Middle frontal gyrus (tissue), 1 donor: ENCODE results near the gene MAOA.
"Not testable (repeated sequence)": the region's sequence is repeated elsewhere in the genome, so short reads cannot be mapped to it uniquely, and the experiment has no call there.

ENCODE experiments used
- DNase-seq: peaks from one replicate; pipeline ENCODE4 v3.0.0-alpha.2; 2015; ENCODE audit warnings: low spot score; ENCODE audit errors: extremely low spot score

The MAOA gene

GRCh38 chrX:43717161-43717560, 61.1 kb downstream of the MAOA start:
- DNase-seq, result no peak

- DNase-seq, result no peak
Observed at GRCh38 chrX:43718081-43718480, 62.0 kb downstream of the MAOA start.

DNA sequence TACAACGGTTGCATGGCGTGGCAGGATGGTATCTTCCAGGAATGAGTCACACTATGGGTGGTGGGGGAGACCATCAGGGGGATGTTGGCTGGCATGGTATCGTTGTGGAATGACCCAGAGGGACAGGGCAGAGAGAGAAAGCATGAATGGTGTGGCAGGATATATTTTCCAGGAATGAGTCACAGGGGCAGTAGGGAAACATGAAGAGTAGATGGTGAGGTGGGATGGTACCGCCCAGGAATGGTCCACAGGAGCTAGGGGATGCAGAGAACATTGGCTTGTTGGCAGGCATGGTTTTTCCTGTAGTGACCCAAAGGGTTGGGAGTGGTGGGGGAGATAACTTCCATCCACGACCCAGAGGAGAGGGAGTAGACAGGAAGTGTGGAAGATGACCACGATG, 62.4 kb downstream of the MAOA start:
- DNase-seq, result no peak

DNA sequence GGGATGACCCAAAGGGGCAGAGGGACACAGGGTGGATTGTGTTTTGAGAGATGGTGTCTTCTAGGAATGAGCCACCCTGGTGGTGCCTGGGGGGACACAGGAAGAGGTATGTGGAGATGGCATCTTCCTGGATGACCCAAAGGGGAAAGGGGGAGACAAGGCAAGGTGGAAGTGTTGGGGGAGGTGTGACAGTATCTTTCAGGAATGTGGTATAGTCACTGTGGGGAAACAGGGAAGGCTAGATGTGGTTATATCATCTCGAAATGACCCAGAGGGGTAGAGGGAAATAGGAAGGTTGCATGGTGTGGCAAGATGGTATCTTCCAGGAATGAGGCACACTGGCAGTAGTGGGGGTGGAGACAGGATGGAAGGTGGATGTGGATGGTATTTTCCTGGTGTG, 62.9 kb downstream of the MAOA start:
- no peak for DNase-seq

DNA sequence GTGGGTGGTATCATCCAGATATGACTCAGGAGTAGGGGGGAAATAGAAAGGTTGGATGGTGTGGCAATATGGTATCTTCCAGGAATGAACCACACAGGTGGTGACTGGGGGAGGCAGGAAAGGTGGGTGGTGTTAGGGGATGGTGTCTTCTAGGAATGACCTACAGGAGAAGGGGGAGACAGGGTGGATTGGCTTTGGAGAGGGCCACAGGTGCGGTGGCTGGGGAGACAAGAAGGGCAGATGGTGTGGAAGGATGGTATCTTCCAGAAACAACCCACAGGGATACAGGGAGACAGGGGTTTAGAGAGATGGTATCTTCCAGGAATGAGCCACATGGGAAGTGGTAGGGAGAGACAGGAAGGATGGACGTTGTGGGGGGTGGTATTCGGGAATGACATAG, 64.0 kb downstream of the MAOA start:
- no peak for DNase-seq

DNA sequence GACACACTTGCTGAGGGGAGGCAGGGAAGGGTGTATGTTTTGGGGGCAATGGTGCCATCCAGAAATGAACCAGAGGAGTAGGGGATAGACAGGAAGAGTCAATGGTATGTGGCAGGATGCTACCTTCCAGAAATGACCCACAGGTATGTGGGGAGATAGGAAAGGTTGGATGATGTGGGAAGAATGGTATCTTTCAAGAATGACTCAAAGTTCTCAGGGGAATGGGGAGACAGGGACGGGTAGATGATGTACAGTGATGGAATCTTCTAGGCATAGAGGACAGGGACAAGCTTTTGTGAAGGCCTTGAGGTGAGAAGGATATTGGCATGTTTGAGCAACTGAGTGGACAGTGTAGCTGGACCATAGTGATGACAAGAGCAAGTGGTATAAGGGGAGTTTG, 64.9 kb downstream of the MAOA start:
- no peak for DNase-seq

DNA sequence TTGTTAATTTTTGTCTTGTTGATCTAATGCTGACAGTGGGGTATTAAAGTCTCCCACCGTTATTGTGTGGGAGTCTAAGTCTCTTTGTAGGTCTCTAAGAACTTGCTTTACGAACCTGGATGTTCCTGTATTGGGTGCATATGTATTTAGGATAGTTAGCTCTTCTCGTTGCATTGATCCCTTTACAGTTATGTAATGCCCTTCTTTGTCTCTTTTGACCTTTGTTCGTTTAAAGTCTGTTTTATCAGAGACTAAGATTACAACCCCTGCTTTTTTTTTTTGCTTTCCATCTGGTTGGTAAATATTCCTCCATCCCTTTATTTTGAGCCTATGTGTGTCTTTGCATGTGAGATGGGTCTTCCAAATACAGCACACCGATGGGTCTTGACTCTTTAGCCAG, 69.1 kb downstream of the MAOA start:
- DNase-seq, result not testable (repeated sequence)

- not testable (repeated sequence) for DNase-seq
Observed at GRCh38 chrX:43727254-43727653, 71.2 kb downstream of the MAOA start.

DNA sequence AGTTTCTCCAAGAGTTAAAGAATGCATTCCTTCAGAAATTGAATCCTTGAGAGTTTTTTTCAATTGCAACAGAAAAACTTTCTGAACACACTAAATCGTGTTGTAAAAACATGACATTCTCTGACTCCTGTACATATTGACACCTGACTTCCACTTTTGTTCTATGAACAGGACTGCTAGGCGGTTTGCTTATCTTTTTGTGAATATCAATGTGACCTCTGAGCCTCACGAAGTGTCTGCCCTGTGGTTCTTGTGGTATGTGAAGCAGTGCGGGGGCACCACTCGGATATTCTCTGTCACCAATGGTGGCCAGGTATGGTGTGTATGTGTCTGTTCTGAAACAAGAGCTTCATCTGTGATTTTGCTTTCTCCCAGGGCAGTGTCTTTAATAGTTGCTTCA, 71.9 kb downstream of the MAOA start:
- DNase-seq, result no peak

- DNase-seq, result no peak
Observed at GRCh38 chrX:43728966-43729365, 72.9 kb downstream of the MAOA start.

DNA sequence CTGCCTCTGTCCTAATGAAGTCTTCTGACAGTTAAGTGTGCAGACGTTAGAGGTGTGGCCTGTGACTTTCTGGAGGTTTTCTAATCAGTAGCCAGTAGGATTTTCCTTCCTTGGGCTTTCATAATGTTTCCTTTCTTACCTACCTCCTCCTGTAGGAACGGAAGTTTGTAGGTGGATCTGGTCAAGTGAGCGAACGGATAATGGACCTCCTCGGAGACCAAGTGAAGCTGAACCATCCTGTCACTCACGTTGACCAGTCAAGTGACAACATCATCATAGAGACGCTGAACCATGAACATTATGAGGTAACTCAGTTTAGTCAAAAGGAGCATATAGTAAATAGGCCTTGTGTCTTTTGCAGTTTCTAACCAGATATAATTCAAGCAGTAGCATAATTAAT, 75.0 kb downstream of the MAOA start:
- no peak for DNase-seq

- DNase-seq, result no peak
Observed at GRCh38 chrX:43733699-43734098, 77.6 kb downstream of the MAOA start.

GRCh38 chrX:43734444-43734843, 78.3 kb downstream of the MAOA start:
- no peak for DNase-seq

- DNase-seq, result no peak
Observed at GRCh38 chrX:43735534-43735933, 79.4 kb downstream of the MAOA start.

GRCh38 chrX:43735957-43736356, 79.9 kb downstream of the MAOA start:
- no peak for DNase-seq

- DNase-seq, result no peak
Observed at GRCh38 chrX:43741843-43742573, 85.9 kb downstream of the MAOA start.

GRCh38 chrX:43743100-43743822, 87.2 kb downstream of the MAOA start:
- no peak for DNase-seq

GRCh38 chrX:43744284-43744683, 88.2 kb downstream of the MAOA start:
- no peak for DNase-seq

DNA sequence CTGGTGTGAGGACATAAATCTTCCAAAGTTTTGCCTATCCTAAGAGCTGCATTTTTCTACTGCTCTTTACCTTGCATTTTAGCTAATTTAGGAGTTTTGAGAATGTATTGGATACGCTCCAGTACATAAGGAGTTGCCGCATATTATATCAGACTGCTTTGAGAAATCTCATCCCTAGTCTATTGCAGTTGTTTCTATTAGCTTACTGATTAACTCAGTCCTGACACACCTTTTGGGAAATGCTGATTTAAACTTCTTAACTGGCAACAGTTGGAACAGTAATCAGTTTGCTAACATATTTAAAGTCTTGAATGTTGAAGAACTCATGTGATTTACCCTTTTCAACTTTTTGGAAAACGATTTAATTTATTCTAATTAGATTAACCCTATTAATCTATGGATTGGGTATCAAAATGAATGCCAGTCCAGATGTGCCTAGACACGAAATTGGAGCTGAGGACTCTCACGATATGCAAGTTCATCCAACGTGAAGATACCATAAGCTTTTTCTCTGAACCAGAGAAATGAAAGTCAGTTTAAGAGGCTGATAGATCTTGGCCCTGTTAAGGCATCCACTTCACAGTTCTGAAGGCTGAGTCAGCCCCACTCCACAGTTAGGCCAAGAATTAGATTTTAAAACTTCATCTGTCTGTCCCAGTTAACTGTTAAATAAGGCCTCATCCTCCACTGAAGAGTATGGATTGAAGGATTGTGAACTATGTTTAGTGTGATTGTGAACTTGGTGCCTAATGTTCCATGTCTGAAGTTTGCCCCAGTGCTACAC, 90.0 kb downstream of the MAOA start:
- DNase-seq, result no peak

GRCh38 chrX:43747476-43747875, 91.4 kb downstream of the MAOA start:
- DNase-seq, result no peak

- DNase-seq, result peak; percentile 6
Observed at GRCh38 chrX:43750248-43750676, 94.2 kb downstream of the MAOA start.

DNA sequence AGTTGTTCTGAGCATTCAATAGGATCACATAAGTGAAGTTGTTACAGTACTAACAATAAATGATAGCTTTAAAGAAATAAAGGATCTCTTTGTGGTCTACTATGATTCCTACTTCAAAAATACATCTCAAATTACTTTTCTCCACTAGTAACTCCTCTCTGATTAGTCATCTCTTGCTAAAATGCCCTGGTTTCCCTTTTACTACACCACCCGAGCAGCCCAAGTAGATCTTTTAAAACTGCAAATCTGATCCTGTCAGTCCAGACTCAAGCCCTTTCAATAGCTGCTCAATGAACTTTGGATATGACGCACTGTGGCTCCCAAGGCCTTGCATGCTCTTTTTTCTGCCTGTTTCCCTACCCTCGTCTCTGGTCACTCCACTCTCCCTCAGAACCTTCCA, 97.5 kb downstream of the MAOA start:
- DNase-seq, result no peak
